Mucosa of stomach (tissue), 1 donor: ENCODE measurements around the gene PLXNA4.

Experiments
- H3K27me3 ChIP-seq: one replicate; pipeline ENCODE4 v1.7.0; 2013; ENCODE audit warnings: mild to moderate bottlenecking, low read length; ENCODE audit not compliant: control insufficient read depth, insufficient read depth
- H3K36me3 ChIP-seq: one replicate; pipeline ENCODE4 v1.7.0; 2013; ENCODE audit warnings: low read length; ENCODE audit not compliant: control insufficient read depth, insufficient read depth
- H3K4me1 ChIP-seq: one replicate; pipeline ENCODE4 v1.7.0; 2013; ENCODE audit warnings: mild to moderate bottlenecking, low read length; ENCODE audit not compliant: control insufficient read depth, insufficient read depth
- H3K4me3 ChIP-seq: one replicate; pipeline ENCODE4 v1.7.0; 2013; ENCODE audit warnings: low read length
- H3K9ac ChIP-seq: one replicate; pipeline ENCODE4 v1.7.0; 2013; ENCODE audit warnings: mild to moderate bottlenecking, low read length, moderate library complexity
- H3K9me3 ChIP-seq: one replicate; pipeline ENCODE4 v1.7.0; 2013; ENCODE audit warnings: mild to moderate bottlenecking, low read length, moderate library complexity; ENCODE audit not compliant: control insufficient read depth
- donor health status: Pancreatic carcinoma.

The PLXNA4 gene

GRCh38 chr7:132456418-132456817 is 119.9 kb downstream of the PLXNA4 start:
- Histone ChIP-seq H3K36me3 (no peaks in the 10 kb centered on the region), H3K9me3 (no peaks in the 10 kb centered on the region), H3K4me1 (no peaks in the 10 kb centered on the region), H3K9ac (no peak overlapping the region), H3K4me3 (no peak overlapping the region), H3K27me3 (no peaks in the 10 kb centered on the region)

- H3K9me3 ChIP-seq, result no peaks in the 10 kb centered on the region
- no peaks in the 10 kb centered on the region for H3K4me1 ChIP-seq
- H3K36me3 ChIP-seq, result no peaks in the 10 kb centered on the region
Measured at GRCh38 chr7:132455378-132455777, 120.9 kb downstream of the PLXNA4 start.

GRCh38 chr7:132453826-132454225 is 122.4 kb downstream of the PLXNA4 start:
- Histone ChIP-seq H3K36me3 (no peaks in the 10 kb centered on the region), H3K9ac (no peak overlapping the region), H3K4me1 (no peaks in the 10 kb centered on the region), H3K4me3 (no peak overlapping the region), H3K9me3 (no peaks in the 10 kb centered on the region), H3K27me3 (no peaks in the 10 kb centered on the region)

More at GRCh38 chr7:132455378-132455777, 120.9 kb downstream of the PLXNA4 start:
- no peak overlapping the region for H3K9ac ChIP-seq
- H3K4me3 ChIP-seq, result no peak overlapping the region
- H3K27me3 ChIP-seq, result no peaks in the 10 kb centered on the region

GRCh38 chr7:132451161-132451560 is 125.1 kb downstream of the PLXNA4 start:
- no peaks in the 10 kb centered on the region for H3K9me3 ChIP-seq
- no peaks in the 10 kb centered on the region for H3K4me1 ChIP-seq
- no peaks in the 10 kb centered on the region for H3K27me3 ChIP-seq
- no peaks in the 10 kb centered on the region for H3K36me3 ChIP-seq
- H3K4me3 ChIP-seq, result no peak overlapping the region
- no peak overlapping the region for H3K9ac ChIP-seq

DNA sequence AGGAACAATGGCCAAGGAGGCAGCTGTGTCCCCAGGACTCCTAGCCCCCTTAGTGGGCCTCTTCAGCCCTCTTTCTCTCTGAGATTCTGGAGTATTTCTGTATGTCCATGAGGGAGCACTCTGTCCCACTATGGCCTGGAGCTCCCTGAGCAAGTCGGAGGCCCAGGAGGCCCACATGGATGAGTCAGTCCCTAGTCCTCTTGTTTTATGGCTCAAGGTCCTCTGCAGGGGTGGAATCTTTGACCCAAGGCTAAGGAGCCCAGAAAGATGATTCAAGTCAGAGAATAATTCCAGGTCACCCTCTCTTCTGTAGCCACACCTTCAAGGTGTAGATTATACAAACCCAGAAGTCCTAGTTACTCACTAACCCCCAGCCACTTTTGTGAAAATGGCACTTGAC is 125.6 kb downstream of the PLXNA4 start:
- no peaks in the 10 kb centered on the region for H3K27me3 ChIP-seq
- no peaks in the 10 kb centered on the region for H3K36me3 ChIP-seq
- no peaks in the 10 kb centered on the region for H3K9me3 ChIP-seq
- no peak overlapping the region for H3K9ac ChIP-seq
- no peak overlapping the region for H3K4me3 ChIP-seq
- no peaks in the 10 kb centered on the region for H3K4me1 ChIP-seq

GRCh38 chr7:132450188-132450587 is 126.1 kb downstream of the PLXNA4 start:
- Histone ChIP-seq H3K4me3 (no peak overlapping the region), H3K36me3 (no peaks in the 10 kb centered on the region), H3K9ac (no peak overlapping the region), H3K27me3 (no peaks in the 10 kb centered on the region), H3K9me3 (no peaks in the 10 kb centered on the region), H3K4me1 (no peaks in the 10 kb centered on the region)

GRCh38 chr7:132446666-132447278 is 129.5 kb downstream of the PLXNA4 start:
- no peaks in the 10 kb centered on the region for H3K27me3 ChIP-seq
- H3K9ac ChIP-seq, result no peak overlapping the region
- no peak overlapping the region for H3K4me3 ChIP-seq
- no peaks in the 10 kb centered on the region for H3K36me3 ChIP-seq
- H3K4me1 ChIP-seq, result no peaks in the 10 kb centered on the region
- H3K9me3 ChIP-seq, result no peaks in the 10 kb centered on the region

- Histone ChIP-seq H3K27me3 (no peaks in the 10 kb centered on the region), H3K9me3 (no peaks in the 10 kb centered on the region), H3K36me3 (no peaks in the 10 kb centered on the region), H3K4me3 (no peak overlapping the region), H3K9ac (no peak overlapping the region), H3K4me1 (no peaks in the 10 kb centered on the region)
Measured at GRCh38 chr7:132446260-132446659, 130.0 kb downstream of the PLXNA4 start.

DNA sequence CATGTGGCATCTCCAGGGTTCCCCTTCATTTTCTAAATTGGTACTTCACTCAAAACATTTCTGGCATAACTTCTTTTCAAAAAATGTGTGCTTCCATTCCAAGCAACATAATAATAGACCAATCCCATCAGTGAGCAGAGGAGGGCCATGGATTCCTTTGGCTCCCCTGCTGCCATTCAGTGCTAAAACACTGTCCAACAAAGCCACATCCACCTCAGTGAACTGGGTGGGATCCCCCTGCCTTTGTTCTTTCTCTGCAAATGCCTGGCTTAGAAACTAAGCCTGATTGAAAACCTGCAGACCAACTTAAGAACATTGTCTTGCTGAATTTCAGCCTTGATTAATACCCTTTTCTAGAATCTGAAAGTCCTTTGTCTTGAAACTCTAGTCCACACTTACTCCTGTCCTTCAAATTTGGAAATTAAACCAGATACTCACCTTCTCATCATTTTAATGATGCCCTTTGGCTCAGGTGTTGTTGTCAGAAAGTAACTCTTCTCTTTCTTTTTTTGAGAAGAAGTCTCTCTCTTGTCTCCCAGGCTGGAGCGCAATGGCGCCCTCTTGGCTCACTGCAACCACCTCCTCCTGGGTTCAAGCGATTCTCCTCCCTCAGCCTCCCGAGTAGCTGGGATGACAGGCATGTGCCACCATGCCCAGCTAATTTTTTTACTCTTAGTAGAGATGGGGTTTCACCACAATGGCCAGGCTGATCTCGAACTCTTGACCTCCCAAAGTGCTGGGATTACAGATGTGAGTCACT is 132.3 kb downstream of the PLXNA4 start:
- Histone ChIP-seq H3K4me3 (no peak overlapping the region), H3K4me1 (no peaks in the 10 kb centered on the region), H3K9ac (no peak overlapping the region)

GRCh38 chr7:132441935-132442334 is 134.3 kb downstream of the PLXNA4 start:
- Histone ChIP-seq H3K4me3 (no peak overlapping the region), H3K9me3 (no peaks in the 10 kb centered on the region), H3K9ac (no peak overlapping the region), H3K27me3 (no peaks in the 10 kb centered on the region), H3K36me3 (no peaks in the 10 kb centered on the region), H3K4me1 (no peaks in the 10 kb centered on the region)

More for the DNA sequence above, 132.3 kb downstream of the PLXNA4 start:
- H3K9me3 ChIP-seq, result no peaks in the 10 kb centered on the region
- H3K36me3 ChIP-seq, result no peaks in the 10 kb centered on the region
- no peaks in the 10 kb centered on the region for H3K27me3 ChIP-seq

DNA sequence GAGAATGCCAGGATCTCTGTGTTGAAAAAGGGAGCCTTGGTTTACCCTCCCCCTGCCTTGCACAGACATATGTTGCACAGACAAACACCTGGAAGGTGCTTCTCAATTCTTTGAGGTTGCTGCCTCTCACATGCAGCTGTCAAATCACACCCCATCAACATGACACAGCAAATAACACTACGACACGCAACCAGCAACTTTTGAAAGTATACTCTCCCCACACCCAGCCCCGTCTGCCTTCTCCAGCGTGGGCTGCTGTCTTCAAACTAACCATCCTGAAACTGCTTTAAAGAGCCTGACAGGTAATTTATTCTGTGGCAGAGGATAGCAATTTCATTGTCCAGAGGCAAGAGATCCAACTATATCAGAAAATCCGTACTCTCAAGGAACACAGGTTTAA is 136.1 kb downstream of the PLXNA4 start:
- no peak overlapping the region for H3K4me3 ChIP-seq
- H3K9ac ChIP-seq, result no peak overlapping the region
- H3K4me1 ChIP-seq, result no peaks in the 10 kb centered on the region
- H3K36me3 ChIP-seq, result no peaks in the 10 kb centered on the region
- H3K27me3 ChIP-seq, result no peaks in the 10 kb centered on the region
- no peaks in the 10 kb centered on the region for H3K9me3 ChIP-seq

- Histone ChIP-seq H3K9me3 (no peaks in the 10 kb centered on the region), H3K9ac (no peak overlapping the region), H3K36me3 (no peaks in the 10 kb centered on the region), H3K4me3 (no peak overlapping the region), H3K4me1 (no peaks in the 10 kb centered on the region), H3K27me3 (no peaks in the 10 kb centered on the region)
Measured at GRCh38 chr7:132438926-132439325, 137.3 kb downstream of the PLXNA4 start.
